HEK293T (cell line): Measurements from ENCODE around the gene BCL2.
"Not testable (repeated sequence)": the region's sequence is repeated elsewhere in the genome, so short reads cannot be mapped to it uniquely, and the experiment has no call there.

Experiments
- CTCF ChIA-PET: fragments of 350-600 bp; formaldehyde crosslinking; extraction: SDS; loops from one replicate; lab custom pipeline; 2021; ENCODE audit warnings: antibody characterized with exemption, inconsistent platforms; lab: Yijun Ruan, JAX
- POLR2A ChIA-PET: fragments of 350-600 bp; formaldehyde crosslinking; extraction: SDS; loops from one replicate; lab custom pipeline; 2020; ENCODE audit warnings: antibody characterized with exemption, inconsistent platforms; lab: Yijun Ruan, JAX
- DNase-seq: peaks from one replicate; pipeline ENCODE4 v3.0.0; 2012; ENCODE audit warnings: mixed read lengths; ENCODE audit errors: extremely low spot score
- ARNT ChIP-seq: fragments of 450-650 bp; IDR thresholded peaks from 2 replicates; pipeline ENCODE4 v1.6.1; 2017; ENCODE audit warnings: mild to moderate bottlenecking
- BHLHE40 ChIP-seq: fragments of 450-650 bp; IDR thresholded peaks from 2 replicates; pipeline ENCODE4 v1.6.1; 2016; ENCODE audit warnings: mild to moderate bottlenecking, moderate library complexity, borderline replicate concordance
- CTBP1 ChIP-seq: fragments of 450-650 bp; IDR thresholded peaks from 2 replicates; pipeline ENCODE4 v1.6.1; 2016; ENCODE audit warnings: borderline replicate concordance
- ELF4 ChIP-seq: fragments of 450-650 bp; IDR thresholded peaks from 2 replicates; pipeline ENCODE4 v1.6.1; 2017; ENCODE audit warnings: antibody characterized with exemption
- FOXA1 ChIP-seq: fragments of 450-650 bp; IDR thresholded peaks from 2 replicates; pipeline ENCODE4 v1.6.1; 2016; ENCODE audit warnings: mild to moderate bottlenecking
- FOXK2 ChIP-seq: fragments of 450-650 bp; IDR thresholded peaks from 2 replicates; pipeline ENCODE4 v1.6.1; 2016; ENCODE audit warnings: mild to moderate bottlenecking
- FOXM1 ChIP-seq: fragments of 450-650 bp; IDR thresholded peaks from 2 replicates; pipeline ENCODE4 v1.6.1; 2017; ENCODE audit warnings: mild to moderate bottlenecking, borderline replicate concordance
- HDGF ChIP-seq: fragments of 450-650 bp; IDR thresholded peaks from 2 replicates; pipeline ENCODE4 v1.6.1; 2017; ENCODE audit warnings: antibody characterized with exemption, borderline replicate concordance
- L3MBTL2 ChIP-seq: fragments of 450-650 bp; conservative IDR thresholded peaks from 2 replicates; pipeline ENCODE4 v1.6.1; 2016; ENCODE audit warnings: mild to moderate bottlenecking
- LEF1 ChIP-seq: fragments of 450-650 bp; IDR thresholded peaks from 2 replicates; pipeline ENCODE4 v1.6.1; 2017; ENCODE audit warnings: mild to moderate bottlenecking, borderline replicate concordance
- NFRKB ChIP-seq: fragments of 450-650 bp; IDR thresholded peaks from 2 replicates; pipeline ENCODE4 v1.6.1; 2016; ENCODE audit warnings: mild to moderate bottlenecking, moderate library complexity
- PKNOX1 ChIP-seq: fragments of 450-650 bp; IDR thresholded peaks from 2 replicates; pipeline ENCODE4 v1.6.1; 2016
- SP1 ChIP-seq: fragments of 450-650 bp; IDR thresholded peaks from 2 replicates; pipeline ENCODE4 v1.6.1; 2017
- SUZ12 ChIP-seq: fragments of 450-650 bp; IDR thresholded peaks from 2 replicates; pipeline ENCODE4 v1.6.1; 2016; ENCODE audit warnings: mild to moderate bottlenecking
- TARDBP ChIP-seq: fragments of 450-650 bp; IDR thresholded peaks from 2 replicates; pipeline ENCODE4 v1.6.1; 2016
- ZNF384 ChIP-seq: fragments of 450-650 bp; IDR thresholded peaks from 2 replicates; pipeline ENCODE4 v1.6.1; 2016

BCL2 gene

DNA sequence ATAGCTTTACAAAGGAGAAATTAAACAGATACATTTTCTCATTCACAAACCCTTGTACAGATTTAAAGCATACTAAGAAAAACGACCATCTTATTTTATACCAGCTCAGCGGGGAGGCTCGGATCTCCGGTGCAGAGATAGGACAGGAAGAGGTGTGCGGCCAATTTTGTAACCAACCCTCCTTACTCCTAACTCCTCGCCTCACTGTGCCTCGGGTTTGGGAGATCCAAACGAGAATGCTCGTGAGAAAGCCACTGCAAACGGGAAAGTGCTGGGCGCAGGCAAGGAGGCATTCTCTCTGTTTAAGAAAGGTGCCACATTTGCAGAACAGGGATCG, 46.3 kb upstream of the BCL2 start:
- no peak for DNase-seq
- no peak for TF ChIP-seq SP1
- TF ChIP-seq CTBP1, result no peak
- TF ChIP-seq L3MBTL2, result no peak
- TF ChIP-seq HDGF, result no peak
- TF ChIP-seq NFRKB, result no peak
- TF ChIP-seq ARNT, result no peak
- TF ChIP-seq ZNF384, result no peak
- no peak for TF ChIP-seq PKNOX1
- no peak for TF ChIP-seq FOXA1
- no peak for TF ChIP-seq ELF4
- TF ChIP-seq FOXM1, result no peak
- no peak for TF ChIP-seq SUZ12
- TF ChIP-seq LEF1, result no peak
- TF ChIP-seq BHLHE40, result no peak
- TF ChIP-seq FOXK2, result no peak
- no peak for TF ChIP-seq TARDBP
- POLR2A ChIA-PET, result interaction anchor here (0.7 to 1.1 kb wide), 2 partner anchors 16 to 56 kb away, joined by 3 read pairs; partner anchors contain the start of gene VPS4B
- CTCF ChIA-PET, result interaction anchor here (1.0 kb wide), 1 partner anchor 145 kb away, joined by 5 read pairs; no protein-coding TSS in a partner anchor

GRCh38 chr18:63363951-63364350, 44.4 kb upstream of the BCL2 start:
- no peak for DNase-seq
- ChIA-PET CTCF (no interaction called here), POLR2A (no interaction called here)
- no peak for TF ChIP-seq CTBP1
- TF ChIP-seq ELF4, result no peak
- TF ChIP-seq SP1, result no peak
- no peak for TF ChIP-seq LEF1
- TF ChIP-seq FOXM1, result no peak
- TF ChIP-seq NFRKB, result no peak
- no peak for TF ChIP-seq FOXA1
- no peak for TF ChIP-seq ZNF384
- TF ChIP-seq ARNT, result no peak
- no peak for TF ChIP-seq HDGF
- TF ChIP-seq BHLHE40, result no peak
- no peak for TF ChIP-seq FOXK2
- no peak for TF ChIP-seq TARDBP
- no peak for TF ChIP-seq PKNOX1
- no peak for TF ChIP-seq L3MBTL2
- no peak for TF ChIP-seq SUZ12

- DNase-seq, CTCF ChIA-PET, POLR2A ChIA-PET: not testable (repeated sequence)
Measured at GRCh38 chr18:63363420-63363819, 43.9 kb upstream of the BCL2 start.

GRCh38 chr18:63356272-63356896, 36.8 kb upstream of the BCL2 start:
- no peak for DNase-seq
- ChIA-PET CTCF (no interaction called here), POLR2A (no interaction called here)
- no peak for TF ChIP-seq HDGF
- no peak for TF ChIP-seq CTBP1
- no peak for TF ChIP-seq TARDBP
- no peak for TF ChIP-seq PKNOX1
- TF ChIP-seq FOXK2, result no peak
- no peak for TF ChIP-seq L3MBTL2
- no peak for TF ChIP-seq ARNT
- no peak for TF ChIP-seq NFRKB
- no peak for TF ChIP-seq SUZ12
- TF ChIP-seq LEF1, result no peak
- no peak for TF ChIP-seq BHLHE40
- TF ChIP-seq SP1, result no peak
- no peak for TF ChIP-seq ZNF384
- TF ChIP-seq FOXM1, result no peak
- no peak for TF ChIP-seq FOXA1

DNA sequence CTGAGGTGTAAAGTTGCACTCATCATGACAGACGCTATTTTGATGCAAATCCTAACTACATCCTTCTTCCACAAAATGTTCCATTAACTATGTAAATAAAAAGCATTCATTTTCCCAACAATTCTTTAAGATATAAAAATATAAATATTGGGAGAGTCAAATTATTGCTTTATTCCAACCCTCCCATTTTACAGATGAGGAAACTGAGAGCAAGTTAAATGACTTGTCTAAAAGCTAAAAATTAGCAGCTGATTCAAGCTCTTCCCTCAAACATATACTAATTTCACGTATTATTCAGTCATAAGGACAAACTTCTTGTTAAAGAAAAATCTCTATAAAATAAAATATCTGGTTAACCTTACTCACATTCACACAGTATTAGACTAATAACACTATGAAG, 30.7 kb upstream of the BCL2 start:
- CTCF ChIA-PET, result no interaction called here

GRCh38 chr18:63348508-63349136, 29.1 kb upstream of the BCL2 start:
- TF ChIP-seq ELF4, result no peak
- TF ChIP-seq FOXM1, result no peak
- no peak for TF ChIP-seq NFRKB
- no peak for TF ChIP-seq BHLHE40
- no peak for TF ChIP-seq FOXK2
- no peak for TF ChIP-seq ZNF384
- no peak for TF ChIP-seq CTBP1
- no peak for TF ChIP-seq L3MBTL2
- TF ChIP-seq SUZ12, result no peak
- TF ChIP-seq LEF1, result no peak
- no peak for DNase-seq
- POLR2A ChIA-PET, result no interaction called here
- CTCF ChIA-PET, result interaction anchor here (0.6 kb wide), 1 partner anchor 391 kb away, joined by 4 read pairs; no protein-coding TSS in a partner anchor

More for the DNA sequence above, 30.7 kb upstream of the BCL2 start:
- DNase-seq, result no peak
- POLR2A ChIA-PET, result interaction anchor here (0.7 kb wide), 1 partner anchor 72 kb away, joined by 3 read pairs; the partner anchor contains the start of gene VPS4B
- TF ChIP-seq FOXK2, result no peak
- no peak for TF ChIP-seq FOXM1
- TF ChIP-seq CTBP1, result no peak
- no peak for TF ChIP-seq LEF1
- no peak for TF ChIP-seq TARDBP
